Measurements from ENCODE around the gene LHX1.

GRCh38 chr17:36937001-36937958, at the start of gene LHX1:
- TF ChIP-seq CTCF (IDR thresholded peaks at IDR 0.05) (no peak), EP300 (IDR thresholded peaks at IDR 0.05) (no peak), POLR2AphosphoS5 (IDR thresholded peaks at IDR 0.05) (no peak), POLR2A (IDR thresholded peaks at IDR 0.05) (no peak)
